Esophagus muscularis mucosa (tissue), 4 donors: Measurements from ENCODE around the gene SERINC4. TPM values are rescaled to one million over a fixed set of nuclear protein-coding genes. Genes with fewer than 3 reads are reported as not detected.
"Not testable (repeated sequence)": the region's sequence is repeated elsewhere in the genome, so short reads cannot be mapped to it uniquely, and the experiment has no call there.

Experiments
- DNase-seq: peaks from one replicate; pipeline ENCODE4 v3.0.0-alpha.2; 2017; ENCODE audit errors: extremely low spot score
- H3K27ac ChIP-seq, 4 donors: fragments of 200-600 bp; sonication (generic); replicated peaks in 1 of 4; 1 replicate in 3 of 4; 2 replicates in 1 of 4; pipeline ENCODE4 v1.5.1; 2016 to 2019; ENCODE audit warnings: mild to moderate bottlenecking in 1 of 4
- H3K27me3 ChIP-seq, 4 donors: fragments of 200-600 bp; sonication (generic); one replicate each; pipeline versions ENCODE4 v1.5.1 to v1.6.0; 2016 to 2019
- H3K36me3 ChIP-seq, 4 donors: fragments of 200-600 bp; sonication (generic); one replicate each; pipeline ENCODE4 v1.5.1; 2016 to 2019
- H3K4me1 ChIP-seq, 4 donors: fragments of 200-600 bp; sonication (generic); one replicate each; pipeline ENCODE4 v1.5.1; 2016 to 2019
- H3K4me3 ChIP-seq, 4 donors: fragments of 200-600 bp; sonication (generic); 1 replicate in 2 of 4; 2 replicates in 2 of 4; pipeline ENCODE4 v1.5.1; 2016 to 2019; ENCODE audit warnings: mild to moderate bottlenecking in 4 of 4, moderate library complexity in 1 of 4
- H3K9me3 ChIP-seq, 4 donors: fragments of 200-600 bp; sonication (generic); 1 replicate in 3 of 4; 2 replicates in 1 of 4; pipeline ENCODE4 v1.5.1; 2016 to 2019
- EP300 ChIP-seq: sonication (generic); formaldehyde crosslinking; IDR thresholded peaks from one replicate; pipeline ENCODE4 v1.6.1; 2017; ENCODE audit warnings: antibody characterized with exemption
- POLR2A ChIP-seq: fragments of 450-650 bp; IDR thresholded peaks from one replicate; pipeline ENCODE4 v1.6.1; 2017; ENCODE audit warnings: antibody characterized with exemption, moderate library complexity, mild to moderate bottlenecking, low read depth
- POLR2AphosphoS5 ChIP-seq, 2 donors: sonication (generic); formaldehyde crosslinking; IDR thresholded peaks; one replicate each; pipeline ENCODE4 v1.6.1; 2017; ENCODE audit warnings: antibody characterized with exemption in 2 of 2
- WGBS: methylation state at CpG from one replicate; pipeline ENCODE4 v1.1.5; 2018; 5-methylcytosine and 5-hydroxymethylcytosine counted together
- intact Hi-C: fragments of 100-400 bp; cut with DNase I; formaldehyde crosslinking; loops from one replicate; pipeline ENCODE4 v1.15.1; 2023
- small RNA-seq, 3 donors: library from RNA; depleted of rRNA; stranded (forward); fragments of <200 nt; gene quantifications; one replicate each; pipeline ENCODE3, GENCODE V24; 2016
- total RNA-seq, 4 donors: library from RNA; depleted of rRNA; stranded (reverse); fragments of >200 nt; gene quantifications; one replicate each; pipeline versions ENCODE4 v1.1.0 to v1.2.1, GENCODE V29; 2016
- TF ChIP-seq, protein P1 (sequence below), 3 experiments: fragments of 200-600 bp in 2 of 3; fragments of 450-650 bp in 1 of 3; sonication (generic) in 2 of 3; IDR thresholded peaks; one replicate each; pipeline ENCODE4 v1.5.1; 2017 to 2019; ENCODE audit warnings: antibody characterized with exemption in 3 of 3, mild to moderate bottlenecking in 2 of 3, moderate library complexity in 1 of 3

Gene SERINC4
- total RNA-seq, 4 donors from 2014 or later: not detected

GRCh38 chr15:43749690-43750345 lies 50.2 kb downstream of the SERINC4 start:
- Histone ChIP-seq H3K27me3 (no peaks in the 10 kb centered on the region), H3K4me3 (peak overlapping the region in 2 of 4 donors; percentile 2 to 15), H3K4me1 (peaks cover 39 to 69% (median 61%) of the 10 kb centered on the region in 4 donors), H3K9me3 (no peaks in the 10 kb centered on the region), H3K27ac (peak overlapping the region in 1 of 4 donors; percentile 49), H3K36me3 (peaks cover 5 to 28% (median 17%) of the 10 kb centered on the region in 4 donors)
- 60% methylated on average over 12 of the region's 12 CpGs for WGBS
- TF ChIP-seq EP300: no peak
- TF ChIP-seq, protein P1, sequence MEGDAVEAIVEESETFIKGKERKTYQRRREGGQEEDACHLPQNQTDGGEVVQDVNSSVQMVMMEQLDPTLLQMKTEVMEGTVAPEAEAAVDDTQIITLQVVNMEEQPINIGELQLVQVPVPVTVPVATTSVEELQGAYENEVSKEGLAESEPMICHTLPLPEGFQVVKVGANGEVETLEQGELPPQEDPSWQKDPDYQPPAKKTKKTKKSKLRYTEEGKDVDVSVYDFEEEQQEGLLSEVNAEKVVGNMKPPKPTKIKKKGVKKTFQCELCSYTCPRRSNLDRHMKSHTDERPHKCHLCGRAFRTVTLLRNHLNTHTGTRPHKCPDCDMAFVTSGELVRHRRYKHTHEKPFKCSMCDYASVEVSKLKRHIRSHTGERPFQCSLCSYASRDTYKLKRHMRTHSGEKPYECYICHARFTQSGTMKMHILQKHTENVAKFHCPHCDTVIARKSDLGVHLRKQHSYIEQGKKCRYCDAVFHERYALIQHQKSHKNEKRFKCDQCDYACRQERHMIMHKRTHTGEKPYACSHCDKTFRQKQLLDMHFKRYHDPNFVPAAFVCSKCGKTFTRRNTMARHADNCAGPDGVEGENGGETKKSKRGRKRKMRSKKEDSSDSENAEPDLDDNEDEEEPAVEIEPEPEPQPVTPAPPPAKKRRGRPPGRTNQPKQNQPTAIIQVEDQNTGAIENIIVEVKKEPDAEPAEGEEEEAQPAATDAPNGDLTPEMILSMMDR (IDR thresholded peaks at IDR 0.05): no peak
- no peak for TF ChIP-seq POLR2AphosphoS5 (IDR thresholded peaks at IDR 0.05)
- TF ChIP-seq POLR2A: no peak
- intact Hi-C loops: no loop called here
- no peak for DNase-seq

GRCh38 chr15:43748376-43748775 lies 51.6 kb downstream of the SERINC4 start:
- H3K27me3 ChIP-seq: no peaks in the 10 kb centered on the region
- 60% methylated on average over 1 of the region's 3 CpGs for WGBS
- intact Hi-C loops: no loop called here
- H3K9me3 ChIP-seq: no peaks in the 10 kb centered on the region
- H3K4me3 ChIP-seq: peak overlapping the region in 3 of 4 donors; percentile 75 to 95 (median 76)
- TF ChIP-seq POLR2AphosphoS5 (IDR thresholded peaks at IDR 0.05): no peak
- TF ChIP-seq EP300: no peak
- TF ChIP-seq, protein P1 (IDR thresholded peaks at IDR 0.05): no peak
- TF ChIP-seq POLR2A: no peak
- H3K27ac ChIP-seq: peak overlapping the region in 1 of 4 donors; percentile 6
- peaks cover 0 to 15% (median 6%) of the 10 kb centered on the region in 4 donors for H3K36me3 ChIP-seq
- DNase-seq: no peak
- peaks cover 39 to 68% (median 61%) of the 10 kb centered on the region in 4 donors for H3K4me1 ChIP-seq

DNA sequence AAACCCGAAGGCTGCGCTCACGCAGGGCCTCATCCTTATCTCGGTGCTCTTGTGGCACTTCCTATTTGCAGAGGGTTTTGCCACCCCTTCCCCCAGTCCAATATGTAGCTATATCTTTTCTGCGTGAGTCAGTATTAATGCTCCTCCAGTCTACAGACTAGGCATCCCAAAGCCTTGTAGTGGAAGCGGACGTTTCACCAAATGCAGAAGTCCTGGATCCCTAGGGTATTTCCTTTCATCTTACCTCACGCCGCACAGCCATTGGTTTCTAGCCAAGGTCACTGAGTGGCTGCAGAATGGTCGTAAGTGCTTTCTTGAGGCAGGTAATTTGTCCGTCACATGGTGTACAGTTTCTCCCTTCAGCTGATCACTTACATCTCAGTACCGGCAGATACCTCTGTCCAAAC lies 53.1 kb downstream of the SERINC4 start:
- WGBS: under 1% methylated on average over 7 of the region's 12 CpGs

DNA sequence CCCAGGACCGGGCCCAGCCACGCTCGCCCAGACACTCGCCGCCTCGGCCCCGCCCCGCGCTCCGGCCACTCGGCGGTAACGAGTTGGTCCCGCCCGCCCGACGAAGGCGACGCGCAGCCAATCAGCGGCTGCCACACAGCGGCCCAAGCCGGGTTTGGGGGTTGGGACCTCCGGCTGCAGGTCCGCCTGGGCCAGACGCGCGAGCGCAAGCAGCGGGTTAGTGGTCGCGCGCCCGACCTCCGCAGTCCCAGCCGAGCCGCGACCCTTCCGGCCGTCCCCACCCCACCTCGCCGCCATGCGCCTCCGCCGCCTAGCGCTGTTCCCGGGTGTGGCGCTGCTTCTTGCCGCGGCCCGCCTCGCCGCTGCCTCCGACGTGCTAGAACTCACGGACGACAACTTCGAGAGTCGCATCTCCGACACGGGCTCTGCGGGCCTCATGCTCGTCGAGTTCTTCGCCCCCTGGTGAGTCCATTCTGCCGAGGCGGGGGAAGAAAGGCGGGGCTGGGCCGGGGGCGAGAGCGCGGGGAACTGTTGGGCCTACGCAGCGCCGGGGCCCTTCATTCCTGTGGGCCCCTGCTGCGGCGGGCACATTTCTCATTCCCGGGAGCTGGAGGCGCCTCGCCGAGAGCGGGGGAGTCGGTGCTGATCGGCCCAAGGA lies 53.6 kb downstream of the SERINC4 start, which contains the start of gene PDIA3:
Gene PDIA3, plus strand, starts transcription at position 194 of the 658 bp plus-strand sequence. Its CDS starts 102 bp downstream, at position 296.
- H3K36me3 ChIP-seq, H3K27me3 ChIP-seq, H3K9me3 ChIP-seq, intact Hi-C loops: not testable (repeated sequence)
- DNase-seq: peak; percentile 97
- Histone ChIP-seq H3K4me1 (peaks cover 29 to 48% (median 46%) of the 10 kb centered on the region in 4 donors), H3K4me3 (peak within 1 kb of the TSS; percentile 75 to 95 (median 82)), H3K27ac (peak within 1 kb of the TSS; percentile 95 to 97 (median 96))
- peak; percentile 95 to 99 for TF ChIP-seq POLR2AphosphoS5 (IDR thresholded peaks at IDR 0.05)
- TF ChIP-seq, protein P1 (IDR thresholded peaks at IDR 0.05): peak in 1 of 3 experiments; percentile 31
- TF ChIP-seq POLR2A: peak; percentile 93
- 1% methylated on average over 15 of the region's 84 CpGs for WGBS

More for the DNA sequence above, 53.1 kb downstream of the SERINC4 start:
- Histone ChIP-seq H3K4me3 (peak overlapping the region; percentile 75 to 95 (median 82)), H3K4me1 (peaks cover 34 to 54% (median 52%) of the 10 kb centered on the region in 4 donors), H3K27ac (peak overlapping the region; percentile 95 to 97 (median 96))
- DNase-seq, H3K27me3 ChIP-seq, intact Hi-C loops, H3K36me3 ChIP-seq, H3K9me3 ChIP-seq: not testable (repeated sequence)

Small RNAs within 50 kb of the gene (small RNA-seq; reads per million reads assigned to genes)
- 0 reads per million in 3 donors for gene MIR1282

Other genes starting within 250 kb of the SERINC4 start
- gene PPIP5K1, start 210.0 kb downstream of the SERINC4 start, total RNA-seq: 10 to 100 TPM in 3 of 4 donors, 1 to 10 TPM in 1; 9.8 to 73.4 (median 23.3) TPM
- gene CKMT1B, start 206.2 kb downstream of the SERINC4 start, total RNA-seq: 1 to 10 TPM in 2 of 4 donors, under 1 TPM in 2; 0.13 to 2.2 (median 0.87) TPM
- gene STRC, start 181.4 kb downstream of the SERINC4 start, total RNA-seq: under 1 TPM in 2 of 4 donors, not detected in 2; under 0.01 to 0.06 TPM
- gene CATSPER2, start 151.4 kb downstream of the SERINC4 start, total RNA-seq: 1 to 10 TPM in 2 of 4 donors, under 1 TPM in 2; 0.66 to 2.8 (median 1.4) TPM
- under 1 TPM in 1 of 4 donors, not detected in 3; 0.17 TPM for gene CKMT1A, start 106.4 kb downstream of the SERINC4 start, total RNA-seq
- 100 to 1,000 TPM in 2 of 4 donors, 10 to 100 TPM in 2; 70.6 to 256 (median 101) TPM for gene PDIA3, start 53.8 kb downstream of the SERINC4 start, total RNA-seq
- gene ELL3, start 23.3 kb downstream of the SERINC4 start, total RNA-seq: 1 to 10 TPM; 3.0 to 7.7 (median 4.1) TPM
- 100 to 1,000 TPM; 625 to 874 (median 721) TPM for gene SERF2, start 7.9 kb downstream of the SERINC4 start, total RNA-seq
- 10 to 100 TPM in 1 of 4 donors, 1 to 10 TPM in 3; 4.8 to 12.0 (median 9.4) TPM for gene HYPK, start 379 bp upstream of the SERINC4 start, total RNA-seq
- gene MFAP1, start 24.5 kb upstream of the SERINC4 start, total RNA-seq: 10 to 100 TPM; 18.6 to 21.3 (median 19.7) TPM
- gene WDR76, start 26.8 kb upstream of the SERINC4 start, total RNA-seq: 10 to 100 TPM in 2 of 4 donors, 1 to 10 TPM in 2; 5.1 to 12.0 (median 8.2) TPM